K562 (cell line): ENCODE measurements around the gene NCKAP1. TPM values are rescaled to one million over a fixed set of nuclear protein-coding genes. Genes with fewer than 3 reads are reported as not detected.
A peak's percentile ranks its signal among the peaks of the same experiment; 100 is the strongest.

Experiments
- CHD1 ChIP-seq: fragments of 200-600 bp; sonication (generic); IDR thresholded peaks from one replicate; pipeline ENCODE4 v1.6.1; 2012; ENCODE audit warnings: mild to moderate bottlenecking, moderate library complexity, low read length, inconsistent platforms
- CLOCK ChIP-seq: fragments of 250-450 bp; sonication (Bioruptor Pico); IDR thresholded peaks from 2 replicates; pipeline ENCODE4 v1.4.0; 2020; ENCODE audit warnings: mild to moderate bottlenecking, moderate library complexity, borderline replicate concordance
- FOXK2 ChIP-seq, 2 experiments: fragments of 450-650 bp; IDR thresholded peaks in 1 of 2; conservative IDR thresholded peaks in 1 of 2; 2 replicates each; pipeline ENCODE4 v1.6.1; 2016; ENCODE audit warnings: low read depth in 2 of 2, mild to moderate bottlenecking in 1 of 2
- FUS ChIP-seq: fragments of 200-400 bp; formaldehyde crosslinking; optimal IDR thresholded peaks from 2 replicates; pipeline ENCODE3; 2017; ENCODE audit warnings: low read depth, low read length
- ID3 ChIP-seq, 2 experiments: fragments of 250-450 bp in 1 of 2; fragments of 450-650 bp in 1 of 2; sonication (Bioruptor Pico) in 1 of 2; IDR thresholded peaks; 2 replicates each; pipeline versions ENCODE4 v1.6.1 to v1.8.0; 2016 to 2021; ENCODE audit warnings: mild to moderate bottlenecking in 2 of 2, moderate library complexity in 2 of 2, missing compliant biosample characterization in 1 of 2, missing genetic modification characterization in 1 of 2
- RBFOX2 ChIP-seq: fragments of 200-400 bp; formaldehyde crosslinking; IDR thresholded peaks from 2 replicates; pipeline ENCODE4 v1.6.1; 2017; ENCODE audit warnings: low read depth, mild to moderate bottlenecking, low read length, moderate library complexity
- RBM25 ChIP-seq: fragments of 200-400 bp; formaldehyde crosslinking; IDR thresholded peaks from 2 replicates; pipeline ENCODE4 v1.6.1; 2018; ENCODE audit warnings: low read length, low read depth, moderate library complexity; ENCODE audit not compliant: severe bottlenecking
- TSHZ1 ChIP-seq: fragments of 250-450 bp; sonication (Bioruptor Pico); IDR thresholded peaks from 2 replicates; pipeline ENCODE4 v1.4.0; 2020; ENCODE audit warnings: mild to moderate bottlenecking, moderate library complexity
- UBTF ChIP-seq, 2 experiments: IDR thresholded peaks; 2 replicates each; pipeline ENCODE4 v1.6.1; 2012; ENCODE audit warnings: improper control_type of control experiment in 2 of 2, low read depth in 2 of 2, low read length in 2 of 2, borderline replicate concordance in 1 of 2
- YY1 ChIP-seq, 3 experiments: IDR thresholded peaks; 2 replicates each; pipeline ENCODE4 v1.6.1; 2011; ENCODE audit warnings: low read length in 2 of 3, mild to moderate bottlenecking in 2 of 3, moderate library complexity in 2 of 3, borderline replicate concordance in 1 of 3, control low read depth in 1 of 3, low read depth in 1 of 3; ENCODE audit not compliant: insufficient read depth in 3 of 3, insufficient replicate concordance in 2 of 3, control insufficient read depth in 1 of 3, insufficient read length in 1 of 3; ENCODE audit errors: extremely low read depth in 1 of 3
- ZBTB33 ChIP-seq: sonication (generic); formaldehyde crosslinking; IDR thresholded peaks from 2 replicates; pipeline ENCODE4 v1.8.1; 2023; ENCODE audit warnings: mild to moderate bottlenecking, missing genetic modification reagents
- ZNF830 ChIP-seq: fragments of 250-450 bp; sonication (Bioruptor Pico); IDR thresholded peaks from 2 replicates; pipeline ENCODE4 v1.5.0; 2021; ENCODE audit warnings: mild to moderate bottlenecking
- polyA plus RNA-seq, 8 experiments: library from polyadenylated mRNA; depleted of rRNA in 4 of 8; stranded (reverse) in 5 of 8; unstranded in 3 of 8; fragments of >200 nt; fragmentation: Nextera tagmentation in 2 of 8; fragmentation: Illumina TruSeq in 1 of 8; extraction: Ambion mirVana in 2 of 8; extraction: Trizol in 1 of 8; gene quantifications; 2 replicates each; pipeline versions ENCODE4 v1.2.1 to v1.2.3, GENCODE V29; 2011 to 2014; ENCODE audit warnings: inconsistent platforms in 1 of 8, missing spikeins in 1 of 8
- total RNA-seq, 7 experiments: library from RNA; depleted of rRNA in 6 of 7; stranded (reverse); fragments of >200 nt in 6 of 7; fragmentation: Illumina TruSeq in 2 of 7; extraction: Trizol in 2 of 7; gene quantifications; 2 replicates each; pipeline versions ENCODE4 v1.2.1 to v1.2.3, GENCODE V29; 2011 to 2021; ENCODE audit warnings: low replicate concordance in 1 of 7

Gene NCKAP1
- total and polyA plus RNA-seq, 9 of the 15 experiments (the other 6 are each of a cell fraction or from before 2014, with no cell fraction given), result 34.0 to 153 (median 88.7) TPM

- no peak for TF ChIP-seq CLOCK (CRISPR knock-in tag)
- no peak for TF ChIP-seq CHD1
- no peak for TF ChIP-seq ZBTB33 (CRISPR knock-in tag)
- TF ChIP-seq RBFOX2, result peak; percentile 93
- TF ChIP-seq RBM25, result peak; percentile 41
- TF ChIP-seq YY1 (IDR thresholded peaks at IDR 0.05; ENCODE audit: borderline replicate concordance in 1 of 3, control insufficient read depth in 1 of 3, extremely low read depth in 1 of 3, insufficient read depth in 3 of 3, insufficient read length in 1 of 3, insufficient replicate concordance in 2 of 3, low read depth in 1 of 3, low read length in 2 of 3), result peak in 1 of 3 experiments; percentile 31
- TF ChIP-seq FOXK2 (conservative IDR thresholded peaks at IDR 0.05 in 1 of 2, IDR thresholded peaks at IDR 0.05 in 1 of 2; ENCODE audit: low read depth in 2 of 2), result no peak
- TF ChIP-seq ZNF830 (CRISPR knock-in tag), result no peak; the same call in 1 of the 2 replicates
- TF ChIP-seq TSHZ1 (CRISPR knock-in tag), result no peak
- peak in 1 of 2 experiments; percentile 91; a peak in 3 of 4 replicates for TF ChIP-seq UBTF (IDR thresholded peaks at IDR 0.05; ENCODE audit: borderline replicate concordance in 1 of 2, low read depth in 2 of 2, low read length in 2 of 2)
- TF ChIP-seq FUS, result peak; percentile 70
- no peak for TF ChIP-seq ID3 (CRISPR knock-in tag; IDR thresholded peaks at IDR 0.05)
- peak; percentile 43; the same call in 1 of the 2 replicates for TF ChIP-seq ID3 (tag; IDR thresholded peaks at IDR 0.05)
These were observed 510 bp downstream of the NCKAP1 start (continued) for GRCh38 chr2:183037553-183038340.
